GM12878 (cell line): ENCODE data around the gene RIMBP2. TPM values are rescaled to one million over a fixed set of nuclear protein-coding genes. Genes with fewer than 3 reads are reported as not detected.

ENCODE experiments used
- ATAC-seq: fragments of 200-7000 bp; cut with Tn5 transposase; 3 replicates; pipeline ENCODE4 v1.9.1; 2020; ENCODE audit warnings: mild to moderate bottlenecking, moderate library complexity
- BruUV-seq: library from RNA; stranded (reverse); fragments of 400-500 nt; replicated peaks from 2 replicates; lab custom pipeline; 2021; lab: Mats Ljungman, UMichigan
- CTCF ChIA-PET: fragments of 300-600 bp; sonication (Branson Sonifier 250); formaldehyde crosslinking; extraction: SDS; loops from one replicate; lab custom pipeline; 2021; ENCODE audit warnings: inconsistent platforms; lab: Yijun Ruan, JAX
- POLR2A ChIA-PET: fragments of 350-600 bp; formaldehyde crosslinking; extraction: SDS; loops from one replicate; lab custom pipeline; 2021; ENCODE audit warnings: inconsistent platforms; lab: Charles Lee
- RAD21 ChIA-PET: fragments of 300-600 bp; sonication (Branson Sonifier 250); formaldehyde crosslinking; loops from one replicate; lab custom pipeline; 2023; ENCODE audit warnings: antibody characterized with exemption; ENCODE audit not compliant: unreplicated experiment; lab: Charles Lee
- SMC1A ChIA-PET: fragments of 300-600 bp; sonication (Branson Sonifier 250); formaldehyde crosslinking; loops from one replicate; lab custom pipeline; 2023; ENCODE audit not compliant: unreplicated experiment, uncharacterized antibody; lab: Charles Lee
- DNase-seq: peaks from one replicate; pipeline ENCODE4 v3.0.0-alpha.2; 2011; ENCODE audit warnings: low read depth, low spot score
- FAIRE-seq: peaks from 3 replicates; lab custom pipeline; 2011; peaks lifted over from hg19 to GRCh38; lab: Jason Lieb, UNC
- H2AFZ ChIP-seq: 2 replicates; pipeline ENCODE4 v1.6.0; 2011; ENCODE audit warnings: low read depth, low read length, control low read depth; ENCODE audit not compliant: control insufficient read depth
- H3K27ac ChIP-seq: 2 replicates; pipeline ENCODE4 v1.5.1; 2011; ENCODE audit warnings: control low read depth; ENCODE audit not compliant: control insufficient read depth, insufficient read depth
- H3K27me3 ChIP-seq, 2 experiments: replicated peaks in 1 of 2; 2 replicates each; pipeline versions ENCODE4 v1.6.0 to v1.6.1; 2011; ENCODE audit warnings: low read length in 1 of 2; ENCODE audit not compliant: control insufficient read depth in 2 of 2, insufficient read depth in 2 of 2
- H3K36me3 ChIP-seq, 2 experiments: 2 replicates each; pipeline ENCODE4 v1.5.1; 2011; ENCODE audit warnings: low read length in 1 of 2; ENCODE audit not compliant: control insufficient read depth in 2 of 2, insufficient read depth in 2 of 2
- H3K4me1 ChIP-seq: 2 replicates; pipeline ENCODE4 v1.6.1; 2011; ENCODE audit warnings: mild to moderate bottlenecking, low read length, moderate library complexity, mixed read lengths; ENCODE audit not compliant: control insufficient read depth, insufficient read depth
- H3K4me2 ChIP-seq: 2 replicates; pipeline ENCODE4 v1.6.0; 2011; ENCODE audit warnings: control low read depth; ENCODE audit not compliant: control insufficient read depth, insufficient read depth
- H3K4me3 ChIP-seq: fragments of 200-600 bp; sonication (generic); 2 replicates; pipeline ENCODE4 v1.5.1; 2016
- H3K79me2 ChIP-seq: 2 replicates; pipeline ENCODE4 v1.6.0; 2011; ENCODE audit warnings: low read length; ENCODE audit not compliant: control insufficient read depth, insufficient read depth
- H3K9ac ChIP-seq: 2 replicates; pipeline ENCODE4 v1.8.0; 2011; ENCODE audit warnings: low read length, control low read depth, mixed read lengths; ENCODE audit not compliant: control insufficient read depth, insufficient read depth
- H3K9me3 ChIP-seq: replicated peaks from 3 replicates; pipeline ENCODE4 v1.5.1; 2011; ENCODE audit warnings: mild to moderate bottlenecking, low read length; ENCODE audit not compliant: control insufficient read depth, insufficient read depth
- H4K20me1 ChIP-seq: 2 replicates; pipeline ENCODE4 v1.6.0; 2011; ENCODE audit not compliant: control insufficient read depth, insufficient read depth
- ASH2L ChIP-seq: fragments of 300-600, 200-600 bp; sonication (generic); IDR thresholded peaks from 2 replicates; pipeline ENCODE4 v1.6.1; 2017; ENCODE audit warnings: low read depth, mild to moderate bottlenecking, borderline replicate concordance
- CEBPZ ChIP-seq: fragments of 150-350 bp; IDR thresholded peaks from 2 replicates; pipeline ENCODE4 v1.6.1; 2016; ENCODE audit warnings: low read depth, low read length
- ESRRA ChIP-seq: IDR thresholded peaks from 2 replicates; pipeline ENCODE4 v1.6.1; 2012; ENCODE audit warnings: mild to moderate bottlenecking, low read length, improper control_type of control experiment
- FOXM1 ChIP-seq: IDR thresholded peaks from 2 replicates; pipeline ENCODE4 v1.6.1; 2012; ENCODE audit warnings: low read depth, mild to moderate bottlenecking, inconsistent platforms, low read length, moderate library complexity
- NFIC ChIP-seq: IDR thresholded peaks from 2 replicates; pipeline ENCODE4 v1.6.1; 2012; ENCODE audit warnings: low read depth, mild to moderate bottlenecking, inconsistent platforms, low read length, moderate library complexity
- NKRF ChIP-seq: fragments of 450-650 bp; conservative IDR thresholded peaks from 2 replicates; pipeline ENCODE4 v1.6.1; 2017; ENCODE audit warnings: mild to moderate bottlenecking, moderate library complexity
- PBX3 ChIP-seq: IDR thresholded peaks from 2 replicates; pipeline ENCODE4 v1.6.1; 2011; ENCODE audit warnings: mild to moderate bottlenecking, low read depth, low read length, moderate library complexity; ENCODE audit not compliant: insufficient replicate concordance
- RBBP5 ChIP-seq: fragments of 200-600 bp; sonication (generic); conservative IDR thresholded peaks from 2 replicates; pipeline ENCODE4 v1.6.1; 2016
- RELB ChIP-seq: fragments of 450-650 bp; IDR thresholded peaks from 2 replicates; pipeline ENCODE4 v1.6.1; 2017; ENCODE audit warnings: low read depth, mild to moderate bottlenecking, moderate library complexity
- SMARCA5 ChIP-seq: fragments of 450-650 bp; IDR thresholded peaks from 2 replicates; pipeline ENCODE4 v1.6.1; 2017; ENCODE audit warnings: mild to moderate bottlenecking
- SPI1 ChIP-seq: IDR thresholded peaks from 2 replicates; pipeline ENCODE4 v1.6.1; 2011; ENCODE audit warnings: low read depth, mild to moderate bottlenecking, low read length, moderate library complexity, borderline replicate concordance; ENCODE audit not compliant: insufficient read depth
- STAT3 ChIP-seq: IDR thresholded peaks from 2 replicates; pipeline ENCODE4 v1.6.1; 2011; ENCODE audit warnings: low read depth, low read length, improper control_type of control experiment
- TCF7 ChIP-seq: IDR thresholded peaks from 2 replicates; pipeline ENCODE4 v1.6.1; 2014; ENCODE audit warnings: antibody characterized with exemption, borderline replicate concordance
- WGBS: methylation state at CpG from one replicate; pipeline ENCODE4 v1.1.6; 2016; ENCODE audit warnings: low lambda C conversion rate; ENCODE audit not compliant: insufficient replicate concordance, insufficient coverage; ENCODE audit errors: missing lambda C conversion rate; 5-methylcytosine and 5-hydroxymethylcytosine counted together
- in situ Hi-C: fragments of 300-500 bp; cut with MboI; formaldehyde crosslinking; loops from 9 replicates; pipeline ENCODE4 v1.14.3; 2018; ENCODE audit warnings: mixed read lengths
- intact Hi-C: fragments of 100-400 bp; cut with micrococcal nuclease; formaldehyde crosslinking; loops from one replicate; pipeline ENCODE4 v1.14.2; 2022; ENCODE audit not compliant: unreplicated experiment
- polyA plus RNA-seq, 11 experiments: library from polyadenylated mRNA; depleted of rRNA in 4 of 11; unstranded in 6 of 11; stranded (reverse) in 5 of 11; fragments of >200 nt; fragmentation: Nextera tagmentation in 4 of 11; fragmentation: Illumina TruSeq in 1 of 11; extraction: Ambion mirVana in 4 of 11; extraction: Trizol in 1 of 11; gene quantifications; 1 replicate in 1 of 11; 2 replicates in 10 of 11; pipeline versions ENCODE4 v1.2.1 to v1.2.3, GENCODE V29; 2011 to 2016; ENCODE audit warnings: inconsistent platforms in 2 of 11, missing spikeins in 2 of 11, low read depth in 1 of 11
- total RNA-seq, 4 experiments: library from RNA; depleted of rRNA in 3 of 4; stranded (reverse); fragments of >200 nt in 3 of 4; fragmentation: Illumina TruSeq in 1 of 4; extraction: Trizol in 1 of 4; gene quantifications; 2 replicates each; pipeline versions ENCODE4 v1.2.1 to v1.2.3, GENCODE V29; 2013 to 2021

RIMBP2 gene
- total and polyA plus RNA-seq, 10 of the 15 experiments (the other 5 are each of a cell fraction or from before 2014, with no cell fraction given): 0.04 to 2.9 (median 0.07) TPM; not detected in 1

GRCh38 chr12:130481392-130481879, 234.7 kb downstream of the RIMBP2 start:
- Histone ChIP-seq H3K4me2 (no peak overlapping the region; the same call in 1 of the 2 replicates), H3K4me3 (no peak overlapping the region), H4K20me1 (no peaks in the 10 kb centered on the region), H3K9ac (no peak overlapping the region; the same call in 1 of the 2 replicates), H3K79me2 (no peaks in the 10 kb centered on the region), H3K27me3 (no peaks in the 10 kb centered on the region), H3K4me1 (no peaks in the 10 kb centered on the region; the same call in 1 of the 2 replicates), H2AFZ (no peak overlapping the region), H3K9me3 (no peaks in the 10 kb centered on the region), H3K27ac (peak overlapping the region; percentile 33), H3K36me3 (no peaks in the 10 kb centered on the region)
- CTCF ChIA-PET: interaction anchor here (0.6 to 1.6 kb wide), 3 partner anchors 235 to 1685 kb away, joined by 3 to 4 read pairs (median 3); no protein-coding TSS in a partner anchor
- DNase-seq (peak; percentile 47), FAIRE-seq (no peak), ATAC-seq (peak; percentile 75)
- POLR2A ChIA-PET: interaction anchor here (1.3 kb wide), 1 partner anchor 235 kb away, joined by 5 read pairs; the partner anchor contains the start of gene RIMBP2
- WGBS: 40% methylated on average over 17 of the region's 17 CpGs
- RAD21 ChIA-PET: interaction anchor here (0.8 to 1.8 kb wide), 7 partner anchors 20 to 235 kb away, joined by 3 to 7 read pairs (median 4); partner anchors contain the start of gene RIMBP2
- BruUV-seq: no TSS peak
- in situ Hi-C loops (no loop called here), intact Hi-C loops (no loop called here)
- SMC1A ChIA-PET: interaction anchor here (0.6 to 2.1 kb wide), 6 partner anchors 9 to 117 kb away, joined by 3 to 5 read pairs (median 4); no protein-coding TSS in a partner anchor
- TF ChIP-seq SPI1 (0 out of 2 replicates have a peak, but pooled peaks have one; percentile 17), CEBPZ (no peak), TCF7 (no peak), SMARCA5 (no peak), STAT3 (no peak), RELB (peak; percentile 68; the same call in 1 of the 2 replicates), RBBP5 (no peak), ASH2L (no peak), NFIC (no peak), PBX3 (no peak), NKRF (no peak), FOXM1 (no peak), ESRRA (no peak)
